ENCODE results near the gene APBA3. TPM values are rescaled to one million over a fixed set of nuclear protein-coding genes. Genes with fewer than 3 reads are reported as not detected.

Gene APBA3
- total RNA-seq, 2 experiments from 2014 or later = 28.6 to 30.0 TPM

GRCh38 chr19:3775374-3775711 lies 13.9 kb upstream of the APBA3 start:
- Mint-ChIP-seq H3K36me3 (ENCODE audit: low read depth) (no peaks in the 10 kb centered on the region), H3K4me3 (no peak overlapping the region), H3K9me3 (no peaks in the 10 kb centered on the region), H3K27ac (no peak overlapping the region), H3K27me3 (ENCODE audit: low read depth) (no peaks in the 10 kb centered on the region), H3K4me1 (ENCODE audit: low read depth) (no peaks in the 10 kb centered on the region)
- DNase-seq = no peak
- CTCF ChIA-PET = no interaction called here
- intact Hi-C loops (cut with micrococcal nuclease) = no loop called here

- no peak overlapping the region for H3K4me3 Mint-ChIP-seq
- no peaks in the 10 kb centered on the region for H3K4me1 Mint-ChIP-seq (ENCODE audit: low read depth)
- DNase-seq = no peak
- no peaks in the 10 kb centered on the region for H3K36me3 Mint-ChIP-seq (ENCODE audit: low read depth)
- H3K9me3 Mint-ChIP-seq = no peaks in the 10 kb centered on the region
- intact Hi-C loops (cut with micrococcal nuclease) = no loop called here
- CTCF ChIA-PET = interaction anchor here (0.6 to 1.0 kb wide), 2 partner anchors 10 to 218 kb away, joined by 3 to 4 read pairs; no protein-coding TSS in a partner anchor
- H3K27ac Mint-ChIP-seq = no peak overlapping the region
- H3K27me3 Mint-ChIP-seq (ENCODE audit: low read depth) = no peaks in the 10 kb centered on the region
Measured at GRCh38 chr19:3774621-3775373, 13.3 kb upstream of the APBA3 start.

- H3K27me3 Mint-ChIP-seq (ENCODE audit: low read depth) = no peaks in the 10 kb centered on the region
- no peak overlapping the region for H3K27ac Mint-ChIP-seq
- H3K36me3 Mint-ChIP-seq (ENCODE audit: low read depth) = no peaks in the 10 kb centered on the region
- intact Hi-C loops (cut with micrococcal nuclease) = no loop called here
- H3K4me1 Mint-ChIP-seq (ENCODE audit: low read depth) = no peaks in the 10 kb centered on the region
- H3K4me3 Mint-ChIP-seq = no peak overlapping the region
- DNase-seq = no peak
- CTCF ChIA-PET = interaction anchor here (1.0 kb wide), 1 partner anchor 11 kb away, joined by 3 read pairs; no protein-coding TSS in a partner anchor
- no peaks in the 10 kb centered on the region for H3K9me3 Mint-ChIP-seq
Measured at GRCh38 chr19:3773814-3774515, 12.5 kb upstream of the APBA3 start.

- H3K36me3 Mint-ChIP-seq (ENCODE audit: low read depth) = no peaks in the 10 kb centered on the region
- H3K4me3 Mint-ChIP-seq = no peak within 1 kb of the TSS
- intact Hi-C loops (cut with micrococcal nuclease) = no loop called here
- no peaks in the 10 kb centered on the region for H3K27me3 Mint-ChIP-seq (ENCODE audit: low read depth)
- CTCF ChIA-PET = no interaction called here
- no peak for DNase-seq
- H3K4me1 Mint-ChIP-seq (ENCODE audit: low read depth) = no peaks in the 10 kb centered on the region
- no peaks in the 10 kb centered on the region for H3K9me3 Mint-ChIP-seq
- H3K27ac Mint-ChIP-seq = no peak within 1 kb of the TSS
Measured at GRCh38 chr19:3771906-3772455, 10.5 kb upstream of the APBA3 start, which contains the start of gene RAX2. RAX2 (minus strand) TSS chr19:3772228; CDS start chr19:3771742, 486 bp downstream.

- CTCF ChIA-PET = interaction anchor here (0.7 to 0.8 kb wide), 2 partner anchors 9 to 51 kb away, joined by 3 to 4 read pairs; partner anchors contain the start of gene MRPL54
- Mint-ChIP-seq H3K4me3 (no peak overlapping the region), H3K36me3 (ENCODE audit: low read depth) (peaks cover 6% of the 10 kb centered on the region), H3K4me1 (ENCODE audit: low read depth) (peaks cover 6% of the 10 kb centered on the region), H3K9me3 (no peaks in the 10 kb centered on the region), H3K27me3 (ENCODE audit: low read depth) (no peaks in the 10 kb centered on the region), H3K27ac (no peak overlapping the region)
- intact Hi-C loops (cut with micrococcal nuclease) = no loop called here
- no peak for DNase-seq
Measured at GRCh38 chr19:3771000-3771905, 9.8 kb upstream of the APBA3 start.

- intact Hi-C loops (cut with micrococcal nuclease) = no loop called here
- Mint-ChIP-seq H3K36me3 (ENCODE audit: low read depth) (peaks cover 6% of the 10 kb centered on the region), H3K27ac (no peak overlapping the region), H3K9me3 (no peaks in the 10 kb centered on the region), H3K4me1 (ENCODE audit: low read depth) (peaks cover 8% of the 10 kb centered on the region), H3K4me3 (no peak overlapping the region), H3K27me3 (ENCODE audit: low read depth) (no peaks in the 10 kb centered on the region)
- no peak for DNase-seq
- CTCF ChIA-PET = interaction anchor here (0.7 to 0.8 kb wide), 2 partner anchors 8 to 52 kb away, joined by 3 to 4 read pairs; partner anchors contain the start of gene MRPL54
Measured at GRCh38 chr19:3770136-3770999, 8.9 kb upstream of the APBA3 start.

GRCh38 chr19:3769494-3769893 lies 8.0 kb upstream of the APBA3 start:
- H3K36me3 Mint-ChIP-seq (ENCODE audit: low read depth) = peaks cover 6% of the 10 kb centered on the region
- DNase-seq = no peak
- no peak overlapping the region for H3K4me3 Mint-ChIP-seq
- no peak overlapping the region for H3K27ac Mint-ChIP-seq
- no peaks in the 10 kb centered on the region for H3K9me3 Mint-ChIP-seq
- CTCF ChIA-PET = interaction anchor here (0.9 kb wide), 1 partner anchor 53 kb away, joined by 4 read pairs; no protein-coding TSS in a partner anchor
- no peaks in the 10 kb centered on the region for H3K27me3 Mint-ChIP-seq (ENCODE audit: low read depth)
- H3K4me1 Mint-ChIP-seq (ENCODE audit: low read depth) = peaks cover 8% of the 10 kb centered on the region
- intact Hi-C loops (cut with micrococcal nuclease) = no loop called here

- CTCF ChIA-PET = interaction anchor here (0.9 kb wide), 1 partner anchor 54 kb away, joined by 4 read pairs; no protein-coding TSS in a partner anchor
- Mint-ChIP-seq H3K27me3 (ENCODE audit: low read depth) (no peaks in the 10 kb centered on the region), H3K9me3 (no peaks in the 10 kb centered on the region), H3K4me3 (no peak overlapping the region), H3K27ac (no peak overlapping the region), H3K36me3 (ENCODE audit: low read depth) (peaks cover 6% of the 10 kb centered on the region), H3K4me1 (ENCODE audit: low read depth) (peaks cover 8% of the 10 kb centered on the region)
- DNase-seq = no peak
- intact Hi-C loops (cut with micrococcal nuclease) = no loop called here
Measured at GRCh38 chr19:3768748-3769099, 7.2 kb upstream of the APBA3 start.

GRCh38 chr19:3768015-3768747 lies 6.7 kb upstream of the APBA3 start:
- Mint-ChIP-seq H3K4me1 (ENCODE audit: low read depth) (peaks cover 10% of the 10 kb centered on the region), H3K27ac (no peak overlapping the region), H3K36me3 (ENCODE audit: low read depth) (peaks cover 6% of the 10 kb centered on the region), H3K9me3 (no peaks in the 10 kb centered on the region), H3K27me3 (ENCODE audit: low read depth) (no peaks in the 10 kb centered on the region), H3K4me3 (no peak overlapping the region)
- CTCF ChIA-PET = no interaction called here
- intact Hi-C loops (cut with micrococcal nuclease) = no loop called here
- DNase-seq = no peak

GRCh38 chr19:3767050-3767449 lies 5.6 kb upstream of the APBA3 start:
- Mint-ChIP-seq H3K4me3 (no peak overlapping the region), H3K36me3 (ENCODE audit: low read depth) (peaks cover 10% of the 10 kb centered on the region), H3K9me3 (no peaks in the 10 kb centered on the region), H3K4me1 (ENCODE audit: low read depth) (peaks cover 15% of the 10 kb centered on the region), H3K27me3 (ENCODE audit: low read depth) (no peaks in the 10 kb centered on the region), H3K27ac (peak overlapping the region; percentile 77)
- CTCF ChIA-PET = no interaction called here
- DNase-seq = no peak
- intact Hi-C loops (cut with micrococcal nuclease) = no loop called here

- Mint-ChIP-seq H3K9me3 (no peaks in the 10 kb centered on the region), H3K4me1 (ENCODE audit: low read depth) (peaks cover 20% of the 10 kb centered on the region), H3K4me3 (no peak overlapping the region), H3K27ac (peak overlapping the region; percentile 77), H3K27me3 (ENCODE audit: low read depth) (no peaks in the 10 kb centered on the region), H3K36me3 (ENCODE audit: low read depth) (peaks cover 10% of the 10 kb centered on the region)
- CTCF ChIA-PET = no interaction called here
- intact Hi-C loops (cut with micrococcal nuclease) = no loop called here
- DNase-seq = no peak
Measured at GRCh38 chr19:3766520-3766919, 5.0 kb upstream of the APBA3 start.
